PC-9 (cell line): Measurements from ENCODE around the gene NCK2.

Experiments used
- CTCF ChIP-seq: fragments of 200-600 bp; sonication (generic); conservative IDR thresholded peaks from 2 replicates; pipeline ENCODE4 v1.6.1; 2017; ENCODE audit warnings: mixed run types, antibody characterized with exemption, mild to moderate bottlenecking, moderate library complexity
- EZH2 ChIP-seq: fragments of 200-600 bp; sonication (generic); IDR thresholded peaks from 2 replicates; pipeline ENCODE4 v1.8.0; 2017; ENCODE audit warnings: antibody characterized with exemption, low read depth

- no peak for TF ChIP-seq CTCF
- TF ChIP-seq EZH2: no peak
Measured at GRCh38 chr2:105725388-105725787, 19.3 kb upstream of the NCK2 start.
